ENCODE results near the gene QRICH1.

- TF ChIP-seq CTCF (conservative IDR thresholded peaks at IDR 0.05) (no peak), EZH2 (IDR thresholded peaks at IDR 0.05; ENCODE audit: low read depth) (no peak)
These were observed 6.3 kb upstream of the QRICH1 start for GRCh38 chr3:49100046-49100615.
